ENCODE data around the gene TOPBP1.
"Not testable (repeated sequence)": the region's sequence is repeated elsewhere in the genome, so short reads cannot be mapped to it uniquely, and the experiment has no call there.

TOPBP1 gene

GRCh38 chr3:133572158-133573053, 89.3 kb downstream of the TOPBP1 start:
- no peak for DNase-seq (ENCODE audit: low read depth in 2 of 2)

- DNase-seq (ENCODE audit: low read depth in 2 of 2) = no peak
These were observed 90.8 kb downstream of the TOPBP1 start for GRCh38 chr3:133570937-133571320.

- DNase-seq (ENCODE audit: low read depth in 2 of 2) = no peak
These were observed 91.4 kb downstream of the TOPBP1 start for GRCh38 chr3:133570139-133570936.

DNA sequence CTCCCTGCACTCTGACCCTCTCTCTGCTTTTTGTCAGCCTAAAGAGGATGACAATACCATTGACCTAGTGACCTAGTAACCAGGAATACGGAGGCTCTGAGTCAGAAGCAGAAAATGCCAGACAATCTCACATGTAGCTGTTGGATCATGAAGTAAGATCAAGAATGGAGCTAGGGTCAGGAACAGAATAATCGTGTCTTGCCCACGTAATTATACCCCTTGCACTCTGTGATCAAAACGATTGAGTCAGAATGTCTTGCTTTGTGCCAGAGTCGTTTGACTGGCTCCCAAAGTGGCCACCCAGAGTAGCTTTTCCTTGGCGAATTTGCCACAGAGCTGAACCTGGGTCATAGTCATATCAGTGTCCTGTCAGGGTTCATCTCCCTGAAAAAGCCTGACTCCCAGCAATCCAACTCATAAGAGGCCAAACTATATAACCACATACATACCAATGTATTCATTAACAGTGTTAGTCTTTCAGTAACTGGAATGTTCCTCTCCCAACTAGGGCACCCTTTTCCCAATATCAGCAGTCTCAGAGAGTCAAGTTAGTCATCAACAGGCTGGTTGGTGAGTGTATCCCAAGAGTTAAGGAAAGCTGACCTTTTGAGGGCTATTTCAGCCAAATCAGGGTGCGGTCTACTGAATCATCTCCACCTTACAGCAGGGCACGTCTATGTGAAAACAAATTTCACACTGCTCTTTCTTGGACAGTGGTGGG, 93.3 kb downstream of the TOPBP1 start:
- DNase-seq (ENCODE audit: low read depth in 2 of 2) = no peak

- no peak for DNase-seq (ENCODE audit: low read depth in 2 of 2)
These were observed 97.9 kb downstream of the TOPBP1 start for GRCh38 chr3:133563816-133564215.

GRCh38 chr3:133563186-133563591, 98.6 kb downstream of the TOPBP1 start:
- DNase-seq (ENCODE audit: low read depth in 2 of 2) = no peak

DNA sequence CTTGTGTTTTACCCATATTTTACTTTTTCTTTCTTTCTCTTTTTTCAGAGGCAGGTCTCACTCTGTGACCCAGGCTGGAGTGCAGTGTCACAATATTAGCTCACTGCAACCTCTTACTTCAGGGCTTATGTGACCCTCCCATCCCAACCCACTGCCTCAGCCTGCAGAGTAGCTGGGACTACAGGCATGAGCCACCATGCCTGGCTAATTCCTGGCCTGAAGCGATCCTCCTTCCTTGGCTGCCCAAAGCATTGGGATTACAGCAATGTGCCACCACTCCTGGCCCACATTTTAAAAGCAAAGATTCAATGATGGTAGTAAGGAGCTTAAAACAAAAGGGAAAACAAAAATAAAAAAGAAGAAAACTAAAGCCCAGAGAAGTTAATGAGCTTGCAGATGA, 99.4 kb downstream of the TOPBP1 start:
- no peak for DNase-seq (ENCODE audit: low read depth in 2 of 2)

- no peak for DNase-seq (ENCODE audit: low read depth in 2 of 2)
These were observed 100.1 kb downstream of the TOPBP1 start for GRCh38 chr3:133561679-133562078.

- not testable (repeated sequence) for DNase-seq (ENCODE audit: low read depth in 2 of 2)
These were observed 110.2 kb downstream of the TOPBP1 start for GRCh38 chr3:133551589-133551988.

Measured in stimulated activated CD8-positive, alpha-beta memory T cell treated with anti-CD3 and anti-CD28 coated beads, Interleukin-7, amount 100 ng/mL, for 4 hours (primary cell).